Fibroblast of gingiva (primary cell): ENCODE data around the gene CLDN15.

Source experiments
- DNase-seq: peaks from one replicate; pipeline ENCODE4 v3.0.0-alpha.2; 2011; ENCODE audit warnings: low read depth

CLDN15 gene

GRCh38 chr7:101222275-101222830 lies 15.2 kb downstream of the CLDN15 start:
- DNase-seq: no peak

- no peak for DNase-seq
Observed at GRCh38 chr7:101220295-101220694, 17.3 kb downstream of the CLDN15 start.

- DNase-seq: peak; percentile 12
Observed at GRCh38 chr7:101218236-101219125, 19.1 kb downstream of the CLDN15 start.

- peak; percentile 96 for DNase-seq
Observed at GRCh38 chr7:101217388-101218235, 20.0 kb downstream of the CLDN15 start, which contains the start of the genes PLOD3 and ZNHIT1. TSS of gene PLOD3 (minus strand) at chr7:101217581. CDS start at chr7:101217274, 307 bp downstream. TSS of gene ZNHIT1 (plus strand) at chr7:101218165. CDS start at chr7:101218196, 31 bp downstream.

GRCh38 chr7:101216860-101217387 lies 20.7 kb downstream of the CLDN15 start:
- no peak for DNase-seq

DNA sequence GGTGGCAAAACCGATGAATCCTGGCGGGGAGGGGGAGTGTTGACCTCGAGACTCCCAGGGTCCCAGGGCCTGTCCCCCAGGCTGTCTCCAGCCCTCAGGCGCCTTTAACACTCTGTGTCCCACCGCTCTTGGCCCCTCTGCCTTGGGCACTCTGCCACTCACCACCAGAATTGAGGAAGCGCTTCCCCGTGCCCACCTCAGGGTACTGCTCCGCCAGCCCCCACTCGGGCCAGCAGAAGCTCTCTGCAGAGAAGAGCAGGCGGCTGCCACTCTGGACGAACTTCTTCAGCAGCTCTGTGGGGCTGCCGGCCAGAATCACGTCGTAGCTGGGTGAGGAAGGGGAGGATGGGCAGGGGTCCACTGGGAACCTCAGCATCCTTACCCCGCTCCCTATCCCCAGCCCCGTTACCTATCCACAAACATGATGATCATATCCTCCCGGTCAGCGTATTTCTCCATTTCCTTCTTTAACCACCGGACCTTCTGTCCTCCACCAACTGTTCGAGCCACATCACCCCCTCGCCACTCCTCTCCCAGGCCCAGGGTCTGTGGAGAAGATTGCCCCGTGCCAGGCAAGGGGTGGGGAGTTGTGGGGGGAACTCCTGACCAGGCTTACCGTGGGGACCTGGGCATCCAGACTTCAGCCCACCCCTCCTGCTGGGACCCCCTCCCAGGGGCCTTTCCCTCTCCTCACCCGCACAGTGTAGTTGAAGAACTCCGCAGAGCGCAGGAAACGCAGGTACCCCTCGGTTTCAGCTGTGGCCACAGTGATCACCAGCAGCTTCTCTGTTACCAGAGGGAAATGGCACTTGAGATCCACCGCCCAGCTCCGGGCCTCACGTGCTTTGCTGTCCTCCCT lies 21.4 kb downstream of the CLDN15 start:
- peak; percentile 23 for DNase-seq

- no peak for DNase-seq
Observed at GRCh38 chr7:101212014-101212413, 25.6 kb downstream of the CLDN15 start.

- DNase-seq: no peak
Observed at GRCh38 chr7:101211501-101211900, 26.1 kb downstream of the CLDN15 start.

GRCh38 chr7:101210143-101210542 lies 27.5 kb downstream of the CLDN15 start:
- no peak for DNase-seq

DNA sequence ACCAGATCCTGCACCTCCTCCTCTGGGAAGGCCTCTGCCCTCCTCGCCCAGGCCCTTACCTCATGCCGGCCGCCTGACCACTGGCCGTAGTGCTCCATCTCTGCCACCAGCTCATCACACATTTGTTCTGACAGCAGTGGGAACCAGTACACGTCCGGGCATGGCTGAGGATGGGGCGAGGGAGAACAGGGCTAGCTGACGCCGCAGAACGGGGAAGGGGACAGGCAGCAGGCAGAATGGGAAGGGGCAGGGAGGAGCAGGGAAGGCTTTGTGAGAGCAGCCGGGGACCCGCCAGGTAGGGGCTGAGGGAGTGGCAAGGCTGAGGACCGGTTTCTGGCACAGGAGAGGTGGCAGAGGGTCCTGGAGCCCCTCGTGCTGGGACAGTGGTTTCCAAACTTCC lies 28.8 kb downstream of the CLDN15 start:
- DNase-seq: no peak

GRCh38 chr7:101207459-101207858 lies 30.1 kb downstream of the CLDN15 start:
- DNase-seq: no peak

DNA sequence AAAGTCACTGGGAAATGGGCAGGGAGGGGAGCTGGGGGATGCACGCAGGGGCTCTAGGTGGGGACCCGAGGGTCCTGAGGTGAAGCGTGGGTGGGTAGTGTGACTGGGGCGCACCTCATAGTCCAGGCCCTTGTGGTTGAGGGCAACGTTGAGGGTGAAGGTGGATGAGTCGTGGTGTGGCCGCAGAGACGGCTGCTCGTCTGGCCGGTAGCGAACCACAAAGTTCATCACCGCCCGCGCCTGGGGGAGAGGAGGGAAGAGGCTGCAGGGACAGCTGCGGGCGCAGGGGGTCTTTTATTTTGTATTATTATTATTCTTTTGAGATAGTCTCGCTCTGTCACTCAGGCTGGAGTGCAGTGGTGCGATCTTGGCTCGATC lies 30.9 kb downstream of the CLDN15 start:
- DNase-seq: no peak

DNA sequence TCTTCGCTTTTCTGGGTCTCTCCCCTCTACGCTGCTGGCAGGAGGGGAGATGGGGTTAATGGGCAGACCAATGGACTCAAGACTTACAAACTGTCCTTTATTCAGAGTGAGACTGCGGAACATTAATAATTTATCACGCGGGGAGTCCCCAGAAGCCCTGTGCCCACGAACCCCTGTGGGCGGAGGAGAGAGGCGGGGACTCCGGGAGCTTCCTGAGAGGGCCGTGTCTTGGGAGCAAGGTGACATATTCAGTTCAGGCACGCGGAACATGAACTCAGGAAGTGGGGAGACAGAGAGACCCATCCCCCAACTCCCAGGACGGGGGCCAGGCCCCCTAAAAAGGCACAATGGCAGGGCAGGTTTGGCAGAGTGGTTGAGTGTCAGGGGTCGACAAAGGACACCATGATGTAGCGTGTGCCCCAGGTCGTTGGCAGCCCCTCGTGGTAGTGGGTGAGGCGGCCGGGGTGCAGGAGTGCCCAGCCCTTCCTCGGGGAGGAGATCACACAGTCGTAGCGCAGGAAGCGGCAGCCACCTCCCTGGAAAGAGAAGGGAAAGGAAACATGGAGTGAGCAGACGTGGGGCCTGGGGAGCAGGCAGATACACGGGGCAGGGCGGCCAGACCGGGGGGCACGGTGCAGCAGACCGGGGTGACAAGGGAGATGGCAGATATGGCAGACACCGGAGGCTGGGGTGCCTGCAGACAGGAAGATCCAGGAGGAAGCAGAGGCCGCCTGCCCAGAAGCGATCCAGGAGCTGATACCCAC lies 31.5 kb downstream of the CLDN15 start:
- no peak for DNase-seq

DNA sequence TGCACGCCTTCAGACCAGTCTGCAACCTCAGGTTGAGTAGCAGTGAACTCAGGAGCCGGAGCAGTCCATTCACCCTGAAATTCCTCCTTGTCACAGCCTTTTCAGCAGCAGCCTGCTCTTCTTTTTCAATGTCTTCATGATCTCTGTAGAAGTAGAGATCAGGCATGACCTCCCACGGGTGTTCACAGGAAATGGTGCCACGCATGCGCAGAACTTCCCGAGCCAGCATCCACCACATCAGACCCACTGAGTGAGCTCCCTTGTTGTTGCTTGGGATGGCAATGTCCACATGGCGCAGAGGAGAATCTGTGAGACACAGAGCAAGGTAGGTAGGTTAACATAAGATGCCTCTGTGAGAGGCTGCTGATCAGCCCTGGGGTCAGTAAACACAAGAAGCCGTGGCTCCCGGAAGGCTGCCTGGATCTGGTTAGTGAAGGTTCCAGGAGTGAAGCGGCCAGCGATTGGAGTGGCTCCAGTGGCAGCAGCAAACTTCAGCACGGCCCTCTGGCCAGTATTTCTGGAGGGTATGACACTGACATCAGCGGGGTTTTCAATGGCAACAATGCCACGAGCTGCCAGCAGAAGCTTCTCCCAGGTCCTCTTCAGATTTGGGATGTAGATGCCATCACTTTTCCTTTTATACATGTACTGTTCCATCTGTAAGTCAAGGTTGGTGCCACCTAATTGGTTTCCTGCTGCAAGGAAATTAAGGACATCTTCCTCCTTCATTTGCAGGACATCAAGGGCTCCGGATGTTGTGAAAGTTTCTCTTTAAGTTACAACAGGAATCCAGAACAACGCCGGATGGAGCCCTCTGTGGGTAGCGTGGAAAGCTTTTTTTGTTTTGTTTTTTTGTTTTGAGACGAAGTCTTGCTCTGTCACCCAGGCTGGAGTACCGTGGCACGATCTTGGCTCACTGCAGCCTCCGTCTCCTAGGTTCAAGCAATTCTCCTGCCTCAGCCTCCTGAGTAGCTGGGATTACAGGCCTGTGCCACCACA lies 33.6 kb downstream of the CLDN15 start:
- peak; percentile 45 for DNase-seq

- DNase-seq: no peak
Observed at GRCh38 chr7:101202603-101202918, 35.0 kb downstream of the CLDN15 start.

DNA sequence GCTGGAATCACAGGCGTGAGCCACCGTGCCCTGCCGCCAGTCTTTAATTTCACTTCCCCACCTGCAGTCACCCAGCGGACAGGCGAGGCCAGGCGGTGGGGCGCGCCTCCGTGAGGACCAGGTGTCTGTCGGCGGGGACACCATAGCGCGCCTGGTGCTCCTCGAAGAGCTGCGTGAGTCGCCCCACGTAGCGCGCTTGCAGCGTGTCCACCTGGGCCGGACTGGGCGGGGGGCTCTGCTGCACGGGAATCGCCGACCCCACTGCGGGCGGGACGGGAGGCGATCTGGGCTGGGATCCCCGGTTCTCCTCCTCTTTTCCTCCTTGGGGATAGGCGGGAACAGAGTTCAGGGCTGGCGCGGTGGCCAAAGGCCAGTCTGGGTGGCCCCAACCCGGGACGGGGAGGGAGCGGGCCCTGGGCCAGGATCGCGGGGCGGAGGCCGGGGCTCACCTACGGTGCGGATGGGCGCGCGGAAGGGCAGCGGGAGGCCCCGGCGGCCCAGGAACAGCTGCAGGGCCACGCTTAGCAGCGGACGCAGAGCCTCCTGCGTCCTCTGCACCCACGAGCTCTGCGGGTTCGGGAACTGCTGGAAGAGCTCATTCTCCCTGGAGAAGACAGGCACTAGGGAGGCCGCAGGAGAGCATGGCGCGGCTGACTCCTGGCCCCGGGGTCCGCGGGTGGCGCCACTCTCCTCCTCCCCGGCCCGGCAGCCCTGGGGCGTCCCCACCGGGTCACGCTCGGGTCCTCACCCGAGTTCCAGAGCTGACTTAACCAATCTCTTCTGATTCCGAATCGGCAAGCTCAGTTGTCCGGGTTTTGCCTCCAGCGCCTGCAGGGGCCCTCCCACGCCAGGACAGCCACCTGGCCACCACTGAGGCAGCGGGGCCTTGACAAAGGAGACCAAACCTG lies 35.7 kb downstream of the CLDN15 start:
- no peak for DNase-seq

GRCh38 chr7:101200862-101201599 lies 36.6 kb downstream of the CLDN15 start, which contains the start of gene MOGAT3:
TSS of gene MOGAT3 (minus strand) at chr7:101201036. CDS start at chr7:101200854, 182 bp downstream.
- DNase-seq: no peak

DNA sequence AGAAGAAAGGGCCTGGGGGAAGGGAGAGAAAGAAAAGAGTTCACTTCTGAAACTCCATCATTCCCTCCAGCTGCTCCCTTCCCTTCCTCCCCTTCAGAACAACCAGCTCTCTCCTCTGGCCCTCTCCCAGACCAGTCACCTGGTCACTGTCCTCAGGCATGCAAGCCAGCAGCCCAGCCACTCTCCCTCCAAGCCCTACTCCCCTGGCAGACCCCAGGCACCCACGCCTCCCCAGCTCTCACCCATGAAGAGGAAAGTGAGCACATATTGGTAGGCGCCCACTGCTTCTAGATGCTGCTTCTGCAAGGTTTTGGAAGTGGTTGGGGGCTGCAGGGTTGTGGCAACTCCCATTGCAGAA lies 37.1 kb downstream of the CLDN15 start:
- no peak for DNase-seq
